Stimulated activated CD8-positive, alpha-beta memory T cell treated with anti-CD3 and anti-CD28 coated beads, Interleukin-4, amount 100 ng/mL, for 1 hour (primary cell): Measurements from ENCODE around the gene HOXA11.

Experiments
- DNase-seq, 2 donors: peaks; one replicate each; pipeline ENCODE4 v3.0.0-alpha.2; 2020; ENCODE audit warnings: low read depth in 2 of 2, low spot score in 1 of 2

Gene HOXA11

GRCh38 chr7:27159266-27160144, 25.5 kb downstream of the HOXA11 start:
- DNase-seq, result no peak

- no peak for DNase-seq
Observed at GRCh38 chr7:27158436-27159265, 26.4 kb downstream of the HOXA11 start.

GRCh38 chr7:27157702-27158431, 27.2 kb downstream of the HOXA11 start:
- no peak for DNase-seq

GRCh38 chr7:27156916-27157701, 27.9 kb downstream of the HOXA11 start:
- no peak for DNase-seq

GRCh38 chr7:27156508-27156898, 28.5 kb downstream of the HOXA11 start, which contains the start of gene HOXA7:
HOXA7 (minus strand) TSS chr7:27156675; CDS start chr7:27156545, 130 bp downstream.
- DNase-seq, result no peak

- DNase-seq, result no peak
Observed at GRCh38 chr7:27155816-27156507, 29.1 kb downstream of the HOXA11 start.

GRCh38 chr7:27154901-27155815, 29.9 kb downstream of the HOXA11 start:
- DNase-seq, result no peak

GRCh38 chr7:27154369-27154768, 30.7 kb downstream of the HOXA11 start:
- DNase-seq, result no peak

GRCh38 chr7:27153526-27153925, 31.5 kb downstream of the HOXA11 start:
- no peak for DNase-seq

GRCh38 chr7:27152816-27153442, 32.1 kb downstream of the HOXA11 start:
- DNase-seq, result no peak

GRCh38 chr7:27151931-27152815, 32.9 kb downstream of the HOXA11 start, which contains the start of gene HOXA3:
HOXA3 (minus strand) TSS chr7:27152583; CDS start chr7:27110640, 41,943 bp downstream.
- no peak for DNase-seq

- DNase-seq, result no peak
Observed at GRCh38 chr7:27151341-27151930, 33.6 kb downstream of the HOXA11 start.

- DNase-seq, result peak in 1 of 2 donors; percentile 39
Observed at GRCh38 chr7:27150568-27151340, 34.3 kb downstream of the HOXA11 start.

- DNase-seq, result no peak
Observed at GRCh38 chr7:27149842-27150567, 35.0 kb downstream of the HOXA11 start.
